Erythroblast (primary cell): ENCODE data around the gene FAAP20.

Experiments
- GATA1 ChIP-seq: IDR thresholded peaks from 2 replicates; pipeline ENCODE4 v1.6.1; 2011; ENCODE audit warnings: low read depth, mild to moderate bottlenecking, control low read depth, low read length, moderate library complexity
- POLR2A ChIP-seq: IDR thresholded peaks from 2 replicates; pipeline ENCODE4 v1.6.1; 2011; ENCODE audit warnings: mild to moderate bottlenecking, low read length

GRCh38 chr1:2145946-2146835, 48.4 kb downstream of the FAAP20 start:
- no peak for TF ChIP-seq POLR2A
- no peak for TF ChIP-seq GATA1
